ENCODE measurements around the gene MICOS13. TPM values are rescaled to one million over a fixed set of nuclear protein-coding genes. Genes with fewer than 3 reads are reported as not detected.

The MICOS13 gene
- total RNA-seq, 2 donors from 2014 or later: 16.9 to 43.7 TPM

DNA sequence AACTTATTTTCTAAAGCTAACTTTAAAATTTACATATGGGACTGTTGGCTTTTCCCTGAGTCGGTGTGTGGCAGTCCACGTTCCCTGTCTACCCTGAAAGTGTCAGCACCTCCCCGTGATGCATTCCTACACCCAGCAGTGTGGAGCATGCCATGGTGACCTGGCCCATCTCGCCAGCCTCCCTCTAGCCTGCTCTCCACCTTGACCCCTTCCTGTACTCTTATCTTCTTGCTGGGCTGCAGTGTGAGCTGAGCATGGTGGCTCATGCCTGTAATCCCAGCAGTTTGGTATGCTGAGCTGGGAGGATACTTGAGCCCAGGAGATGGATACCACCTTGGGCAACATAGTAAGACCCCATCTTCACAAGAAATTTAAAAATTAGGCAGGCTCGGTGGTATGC is 25.4 kb downstream of the MICOS13 start:
- no peak for DNase-seq (ENCODE audit: low spot score)
- Histone ChIP-seq H3K9me3 (no peaks in the 10 kb centered on the region), H3K4me1 (ENCODE audit: control insufficient read depth in 1 of 2, low read depth in 2 of 2) (no peaks in the 10 kb centered on the region), H3K4me3 (no peak overlapping the region), H3K27ac (no peak overlapping the region), H3K36me3 (peaks cover 83% of the 10 kb centered on the region), H3K27me3 (replicated peaks; ENCODE audit: insufficient read depth) (no peaks in the 10 kb centered on the region)
- TF ChIP-seq, protein P1, sequence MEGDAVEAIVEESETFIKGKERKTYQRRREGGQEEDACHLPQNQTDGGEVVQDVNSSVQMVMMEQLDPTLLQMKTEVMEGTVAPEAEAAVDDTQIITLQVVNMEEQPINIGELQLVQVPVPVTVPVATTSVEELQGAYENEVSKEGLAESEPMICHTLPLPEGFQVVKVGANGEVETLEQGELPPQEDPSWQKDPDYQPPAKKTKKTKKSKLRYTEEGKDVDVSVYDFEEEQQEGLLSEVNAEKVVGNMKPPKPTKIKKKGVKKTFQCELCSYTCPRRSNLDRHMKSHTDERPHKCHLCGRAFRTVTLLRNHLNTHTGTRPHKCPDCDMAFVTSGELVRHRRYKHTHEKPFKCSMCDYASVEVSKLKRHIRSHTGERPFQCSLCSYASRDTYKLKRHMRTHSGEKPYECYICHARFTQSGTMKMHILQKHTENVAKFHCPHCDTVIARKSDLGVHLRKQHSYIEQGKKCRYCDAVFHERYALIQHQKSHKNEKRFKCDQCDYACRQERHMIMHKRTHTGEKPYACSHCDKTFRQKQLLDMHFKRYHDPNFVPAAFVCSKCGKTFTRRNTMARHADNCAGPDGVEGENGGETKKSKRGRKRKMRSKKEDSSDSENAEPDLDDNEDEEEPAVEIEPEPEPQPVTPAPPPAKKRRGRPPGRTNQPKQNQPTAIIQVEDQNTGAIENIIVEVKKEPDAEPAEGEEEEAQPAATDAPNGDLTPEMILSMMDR (IDR thresholded peaks at IDR 0.05): no peak
- no peak for ATAC-seq (ENCODE audit: insufficient number of reproducible peaks, low FRiP score, low read depth)

DNA sequence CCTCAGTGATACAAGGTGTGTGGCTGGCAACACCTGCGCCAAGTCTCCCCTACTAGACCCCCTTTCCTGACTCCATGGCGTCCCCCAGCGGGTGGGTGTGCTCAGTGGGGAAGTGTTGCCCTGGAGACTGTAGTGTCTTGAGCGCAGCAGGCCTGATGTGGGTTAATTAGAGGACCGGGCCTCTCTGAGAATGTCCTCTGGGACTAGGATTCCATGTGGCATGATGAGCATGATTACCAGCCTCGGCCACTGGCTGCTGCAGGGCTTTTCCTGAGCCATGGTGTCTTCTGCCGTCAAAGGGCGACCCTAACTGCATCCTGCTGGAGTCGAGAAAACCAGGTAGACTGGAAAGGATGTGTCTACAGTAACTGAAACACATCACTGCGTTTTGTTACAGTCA is 28.1 kb downstream of the MICOS13 start:
- H3K27me3 ChIP-seq (replicated peaks; ENCODE audit: insufficient read depth): no peaks in the 10 kb centered on the region
- no peaks in the 10 kb centered on the region for H3K4me1 ChIP-seq (ENCODE audit: control insufficient read depth in 1 of 2, low read depth in 2 of 2)
- DNase-seq (ENCODE audit: low spot score) (no peak), ATAC-seq (ENCODE audit: insufficient number of reproducible peaks, low FRiP score, low read depth) (no peak)
- no peaks in the 10 kb centered on the region for H3K9me3 ChIP-seq
- TF ChIP-seq, protein P1 (IDR thresholded peaks at IDR 0.05): no peak
- peaks cover 72% of the 10 kb centered on the region for H3K36me3 ChIP-seq
- no peak overlapping the region for H3K4me3 ChIP-seq
- H3K27ac ChIP-seq: no peak overlapping the region

DNA sequence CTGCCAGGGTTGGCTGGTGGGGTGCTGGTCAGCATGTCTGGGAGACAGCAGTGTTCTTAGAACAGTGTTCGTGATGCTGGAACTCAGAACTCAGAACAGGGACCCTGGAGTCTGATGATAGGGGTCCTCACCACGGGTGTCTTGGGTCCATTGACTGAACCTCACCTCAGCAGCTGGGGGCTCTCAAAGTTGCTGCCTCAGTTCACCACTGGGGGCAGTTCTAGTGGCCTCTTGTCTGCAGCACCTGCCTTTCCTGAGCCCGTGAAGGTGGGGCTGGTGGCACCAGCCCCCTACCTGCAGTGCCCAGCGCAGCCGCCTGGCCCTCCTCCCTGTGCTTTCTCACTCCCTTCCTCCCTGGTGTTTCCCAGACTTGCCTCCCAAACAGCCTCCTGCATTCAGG is 29.0 kb downstream of the MICOS13 start:
- TF ChIP-seq, protein P1 (IDR thresholded peaks at IDR 0.05): no peak
- Histone ChIP-seq H3K9me3 (no peaks in the 10 kb centered on the region), H3K4me1 (ENCODE audit: control insufficient read depth in 1 of 2, low read depth in 2 of 2) (no peaks in the 10 kb centered on the region), H3K27me3 (replicated peaks; ENCODE audit: insufficient read depth) (no peaks in the 10 kb centered on the region), H3K4me3 (no peak overlapping the region), H3K36me3 (peaks cover 70% of the 10 kb centered on the region), H3K27ac (no peak overlapping the region)
- DNase-seq (ENCODE audit: low spot score) (no peak), ATAC-seq (ENCODE audit: insufficient number of reproducible peaks, low FRiP score, low read depth) (no peak)

DNA sequence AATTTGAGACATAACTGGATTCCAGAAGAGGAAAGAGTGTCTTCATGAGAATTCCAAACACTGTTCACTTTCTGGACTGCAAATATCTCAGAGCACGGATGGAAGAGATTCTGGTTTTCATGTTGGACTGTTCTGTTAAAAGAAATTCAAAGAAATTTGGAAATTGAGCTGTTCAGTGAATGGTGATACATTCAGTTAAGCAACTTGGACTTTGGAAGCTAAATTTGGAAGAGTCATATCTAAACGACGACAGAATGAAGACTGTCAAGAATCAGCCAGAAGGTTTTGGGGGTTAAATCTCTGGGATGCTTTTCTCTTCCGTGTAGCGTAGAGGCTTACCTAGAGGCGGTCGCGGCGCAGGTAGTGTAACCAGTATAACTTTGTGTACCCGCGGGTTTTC is 31.9 kb downstream of the MICOS13 start:
- ATAC-seq (ENCODE audit: insufficient number of reproducible peaks, low FRiP score, low read depth) (no peak), DNase-seq (ENCODE audit: low spot score) (no peak)
- no peaks in the 10 kb centered on the region for H3K9me3 ChIP-seq
- TF ChIP-seq, protein P1 (IDR thresholded peaks at IDR 0.05): no peak
- H3K4me3 ChIP-seq: no peak overlapping the region
- peaks cover 66% of the 10 kb centered on the region for H3K36me3 ChIP-seq
- no peaks in the 10 kb centered on the region for H3K4me1 ChIP-seq (ENCODE audit: control insufficient read depth in 1 of 2, low read depth in 2 of 2)
- no peak overlapping the region for H3K27ac ChIP-seq
- no peaks in the 10 kb centered on the region for H3K27me3 ChIP-seq (replicated peaks; ENCODE audit: insufficient read depth)

DNA sequence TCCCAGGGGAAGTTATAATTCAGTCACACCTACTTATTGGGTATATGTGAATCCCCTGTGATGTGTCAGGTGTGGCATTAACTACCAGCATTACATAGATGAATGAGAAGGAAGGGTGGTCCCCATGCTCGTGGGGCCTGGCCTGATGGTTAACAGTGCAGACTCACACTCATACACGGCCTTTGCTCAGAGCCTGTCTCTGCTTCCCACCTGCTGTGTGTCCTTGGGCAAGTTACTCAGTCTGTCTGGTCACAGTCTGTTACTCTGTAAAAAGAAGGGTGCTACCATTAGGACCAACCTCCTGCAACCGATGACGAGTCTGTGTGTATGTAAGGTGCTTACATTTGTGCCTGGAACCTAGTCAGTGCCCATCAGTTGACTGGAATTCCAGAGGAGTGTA is 33.6 kb downstream of the MICOS13 start:
- Histone ChIP-seq H3K36me3 (peaks cover 54% of the 10 kb centered on the region), H3K4me3 (no peak overlapping the region), H3K9me3 (no peaks in the 10 kb centered on the region), H3K27ac (no peak overlapping the region), H3K27me3 (replicated peaks; ENCODE audit: insufficient read depth) (no peaks in the 10 kb centered on the region), H3K4me1 (ENCODE audit: control insufficient read depth in 1 of 2, low read depth in 2 of 2) (no peaks in the 10 kb centered on the region)
- TF ChIP-seq, protein P1 (IDR thresholded peaks at IDR 0.05): no peak
- no peak for ATAC-seq (ENCODE audit: insufficient number of reproducible peaks, low FRiP score, low read depth)
- DNase-seq (ENCODE audit: low spot score): no peak
